Ovary (tissue), 9 donors: ENCODE measurements around the gene SMIM38. TPM values are rescaled to one million over a fixed set of nuclear protein-coding genes. Genes with fewer than 3 reads are reported as not detected.

Experiments used
- DNase-seq, 5 donors: peaks; one replicate each; pipeline ENCODE4 v3.0.0-alpha.2; 2019 to 2020
- H3K27ac ChIP-seq, 2 donors: fragments of 200-600 bp; one replicate each; pipeline versions ENCODE4 v1.5.1 to v1.8.0; 2019 to 2022
- H3K27me3 ChIP-seq: fragments of 200-600 bp; one replicate; pipeline ENCODE4 v1.8.0; 2022
- H3K36me3 ChIP-seq: fragments of 200-600 bp; sonication (generic); one replicate; pipeline ENCODE4 v1.5.1; 2019
- H3K4me1 ChIP-seq: one replicate; pipeline ENCODE4 v1.8.1; 2013; ENCODE audit warnings: mild to moderate bottlenecking, moderate library complexity; ENCODE audit not compliant: insufficient read depth
- H3K4me3 ChIP-seq: fragments of 200-600 bp; sonication (generic); one replicate; pipeline ENCODE4 v1.5.1; 2017
- H3K9me3 ChIP-seq, 2 donors: fragments of 200-600 bp in 1 of 2; sonication (generic) in 1 of 2; one replicate each; pipeline versions ENCODE4 v1.5.1 to v1.8.1; 2013 to 2019; ENCODE audit warnings: mild to moderate bottlenecking in 1 of 2, moderate library complexity in 1 of 2
- CTCF ChIP-seq, 3 donors: fragments of 450-650 bp in 2 of 3; fragments of 200-600 bp in 1 of 3; IDR thresholded peaks; one replicate each; pipeline versions ENCODE4 v1.5.1 to v1.8.0; 2016 to 2022; ENCODE audit warnings: antibody characterized with exemption in 3 of 3, mild to moderate bottlenecking in 1 of 3
- EP300 ChIP-seq: sonication (generic); formaldehyde crosslinking; IDR thresholded peaks from one replicate; pipeline ENCODE4 v1.6.1; 2017; ENCODE audit warnings: antibody characterized with exemption
- POLR2A ChIP-seq: fragments of 450-650 bp; IDR thresholded peaks from one replicate; pipeline ENCODE4 v1.6.1; 2017; ENCODE audit warnings: antibody characterized with exemption, mild to moderate bottlenecking, moderate library complexity
- WGBS, 3 donors: extraction: QIAGEN DNeasy Blood & Tissue Kit in 1 of 3; methylation state at CpG; one replicate each; pipeline versions ENCODE4 v1.1.5 to v1.1.7; 2013 to 2017; 5-methylcytosine and 5-hydroxymethylcytosine counted together
- intact Hi-C, 4 donors: fragments of 100-400 bp; cut with DNase I; formaldehyde crosslinking; loops; one replicate each; pipeline versions ENCODE4 v1.11.0 to v1.15.1; 2022 to 2023
- polyA plus RNA-seq, 2 donors: library from polyadenylated mRNA; stranded (reverse); fragments of 200-250 nt in 1 of 2; fragments of 350-450 nt in 1 of 2; fragmentation: Illumina TruSeq in 1 of 2; extraction: RNeasy Lipid Tissue Mini Kit (QIAGEN cat#74804) in 1 of 2; gene quantifications; one replicate each; pipeline ENCODE4 v1.2.3, GENCODE V29; 2013 to 2014
- total RNA-seq, 7 donors: library from RNA; depleted of rRNA in 2 of 7; stranded (reverse); fragments of >200 nt in 2 of 7; fragmentation: NEBNext Ultra II Directional in 3 of 7; extraction: Animal tissue kit (Norgen Biotek cat#: 25700) in 3 of 7; gene quantifications; one replicate each; pipeline versions ENCODE4 v1.1.0 to v1.2.4, GENCODE V29; 2016 to 2023
- donor health status: DM: no; HTN: no; CAD: no; lungs with moderate emphysema.
- donor health status: DM: no; HTN: no; CAD: no.
- donor health status: Bipolar disorder and iron deficiency.
- donor health status: DM: yes; HTN: yes; CAD: no.
- donor health status: DM: no; HTN: no; CAD: no.
- donor health status: DM: yes; HTN: yes; CAD: no.

SMIM38 gene
- total and polyA plus RNA-seq, 9 donors: 0.43 to 6.3 (median 2.1) TPM

DNA sequence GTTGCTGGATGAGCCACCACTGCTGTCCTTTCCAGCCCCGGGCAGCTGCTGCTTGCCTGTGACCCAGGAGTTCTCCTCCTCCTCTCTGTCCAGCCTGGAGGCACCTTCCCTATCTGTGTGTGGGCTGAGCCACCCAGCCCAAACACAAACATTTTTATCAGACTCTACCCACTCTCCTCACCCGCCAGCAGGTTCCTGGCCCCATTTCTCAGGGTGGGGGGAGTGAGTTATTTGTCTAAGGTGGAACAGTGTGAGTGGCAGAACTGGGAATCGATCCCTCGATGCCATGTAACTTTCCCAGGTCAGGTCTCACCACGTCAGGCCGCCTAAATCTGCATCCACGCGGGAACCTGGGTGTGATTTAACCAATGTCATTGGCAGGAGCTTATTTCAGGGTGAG is 20.8 kb upstream of the SMIM38 start:
- H3K4me1 ChIP-seq: no peaks in the 10 kb centered on the region
- DNase-seq: no peak
- WGBS, 3 donors: 79 to 92% (median 86%) methylated on average over 8 of the region's 8 CpGs
- no peak overlapping the region for H3K4me3 ChIP-seq
- no peaks in the 10 kb centered on the region for H3K9me3 ChIP-seq
- H3K27me3 ChIP-seq: no peaks in the 10 kb centered on the region
- intact Hi-C loops: no loop called here
- no peak overlapping the region for H3K27ac ChIP-seq
- no peaks in the 10 kb centered on the region for H3K36me3 ChIP-seq
- TF ChIP-seq EP300: no peak
- no peak for TF ChIP-seq CTCF (IDR thresholded peaks at IDR 0.05)
- no peak for TF ChIP-seq POLR2A

GRCh38 chr11:69135420-69136363 is 20.0 kb upstream of the SMIM38 start:
- WGBS, 3 donors: 77 to 80% (median 80%) methylated on average over 14 of the region's 14 CpGs
- Histone ChIP-seq H3K4me1 (no peaks in the 10 kb centered on the region), H3K9me3 (no peaks in the 10 kb centered on the region), H3K4me3 (no peak overlapping the region), H3K36me3 (no peaks in the 10 kb centered on the region), H3K27ac (no peak overlapping the region), H3K27me3 (no peaks in the 10 kb centered on the region)
- intact Hi-C loops: no loop called here
- DNase-seq: peak in 1 of 5 donors; percentile 10
- TF ChIP-seq CTCF (IDR thresholded peaks at IDR 0.05) (no peak), EP300 (no peak), POLR2A (no peak)

GRCh38 chr11:69136471-69136870 is 19.3 kb upstream of the SMIM38 start:
- no peaks in the 10 kb centered on the region for H3K27me3 ChIP-seq
- no peak overlapping the region for H3K4me3 ChIP-seq
- TF ChIP-seq POLR2A (no peak), CTCF (IDR thresholded peaks at IDR 0.05) (no peak), EP300 (no peak)
- H3K36me3 ChIP-seq: no peaks in the 10 kb centered on the region
- no peaks in the 10 kb centered on the region for H3K9me3 ChIP-seq
- WGBS, 3 donors: 91 to 99% (median 98%) methylated on average over 9 of the region's 9 CpGs
- no peaks in the 10 kb centered on the region for H3K4me1 ChIP-seq
- H3K27ac ChIP-seq: no peak overlapping the region
- intact Hi-C loops: no loop called here
- DNase-seq: peak in 1 of 5 donors; percentile 13

GRCh38 chr11:69137151-69137844 is 18.4 kb upstream of the SMIM38 start:
- peak in 1 of 5 donors; percentile 19 for DNase-seq
- Histone ChIP-seq H3K9me3 (no peaks in the 10 kb centered on the region), H3K4me1 (no peaks in the 10 kb centered on the region), H3K27me3 (no peaks in the 10 kb centered on the region), H3K27ac (no peak overlapping the region), H3K36me3 (no peaks in the 10 kb centered on the region), H3K4me3 (no peak overlapping the region)
- 90 to 94% (median 92%) methylated on average over 8 of the region's 8 CpGs for WGBS, 3 donors
- intact Hi-C loops: no loop called here
- no peak for TF ChIP-seq EP300
- no peak for TF ChIP-seq POLR2A
- TF ChIP-seq CTCF (IDR thresholded peaks at IDR 0.05): no peak
